GM12892 (cell line): ENCODE measurements around the gene TMEM51.

Experiments
- DNase-seq: peaks from one replicate; pipeline ENCODE4 v3.0.0; 2011; ENCODE audit not compliant: insufficient read length
- FAIRE-seq: peaks from 2 replicates; lab custom pipeline; 2011; peaks lifted over from hg19 to GRCh38; lab: Jason Lieb, UNC
- POLR2A ChIP-seq: IDR thresholded peaks from 2 replicates; pipeline ENCODE4 v1.6.1; 2011; ENCODE audit warnings: low read depth, low read length, control low read depth
- POLR2AphosphoS5 ChIP-seq: IDR thresholded peaks from 2 replicates; pipeline ENCODE4 v1.6.1; 2011; ENCODE audit warnings: low read depth, low read length, control low read depth
- TAF1 ChIP-seq: IDR thresholded peaks from 2 replicates; pipeline ENCODE4 v1.6.1; 2011; ENCODE audit warnings: low read depth, mild to moderate bottlenecking, control low read depth, low read length, borderline replicate concordance

TMEM51 gene

DNA sequence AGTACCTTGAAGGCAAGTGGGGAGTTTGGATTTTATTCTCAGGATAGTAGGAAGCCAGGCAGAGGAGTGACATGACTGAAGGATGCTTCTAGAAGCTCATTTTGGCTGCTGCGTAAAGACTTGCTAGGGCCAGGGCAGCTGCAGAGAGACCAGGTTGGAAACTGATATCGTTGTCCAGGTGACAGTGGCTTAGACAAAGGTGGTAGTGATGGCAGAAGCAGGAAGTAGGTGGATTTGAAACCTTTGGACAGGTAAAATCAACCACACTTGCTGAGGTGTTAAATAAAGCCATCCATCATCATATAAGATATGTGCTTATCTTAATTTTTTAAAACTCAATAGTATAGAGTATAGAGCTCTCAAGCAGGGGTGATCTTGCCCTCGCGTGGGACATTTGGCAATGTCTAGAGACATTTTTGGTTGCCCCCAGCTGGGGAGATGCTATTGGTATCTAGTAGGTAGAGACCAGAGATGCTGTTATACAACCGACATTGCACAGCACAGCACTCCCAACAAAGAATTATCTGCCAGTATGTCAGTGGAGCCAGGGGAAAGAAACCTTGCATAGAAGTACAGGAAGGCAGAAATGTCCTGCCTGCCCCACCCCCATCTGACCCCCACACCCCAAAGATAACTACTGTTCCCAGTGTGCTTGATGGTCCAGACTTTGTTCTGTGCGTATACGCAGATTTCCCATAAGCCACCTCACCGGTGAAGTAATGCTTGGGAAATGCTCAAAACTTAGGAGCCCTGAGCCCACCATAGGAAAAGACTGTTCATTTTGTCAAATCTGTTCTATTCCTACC, 31.1 kb downstream of the TMEM51 start:
- DNase-seq (no peak), FAIRE-seq (no peak)
- TF ChIP-seq POLR2AphosphoS5 (no peak), TAF1 (no peak), POLR2A (no peak)

GRCh38 chr1:15185617-15186016, 32.1 kb downstream of the TMEM51 start:
- no peak for TF ChIP-seq TAF1
- no peak for TF ChIP-seq POLR2A
- TF ChIP-seq POLR2AphosphoS5: no peak
- DNase-seq (no peak), FAIRE-seq (no peak)

GRCh38 chr1:15186073-15186845, 32.7 kb downstream of the TMEM51 start:
- no peak for FAIRE-seq
- no peak for DNase-seq
- no peak for TF ChIP-seq POLR2A

GRCh38 chr1:15186846-15187151, 33.3 kb downstream of the TMEM51 start:
- no peak for TF ChIP-seq POLR2AphosphoS5
- FAIRE-seq (no peak), DNase-seq (no peak)

- FAIRE-seq (no peak), DNase-seq (no peak)
- no peak for TF ChIP-seq POLR2A
- no peak for TF ChIP-seq POLR2AphosphoS5
- TF ChIP-seq TAF1: no peak
These were observed 33.9 kb downstream of the TMEM51 start for GRCh38 chr1:15187175-15188129.

GRCh38 chr1:15188130-15188524, 34.6 kb downstream of the TMEM51 start:
- DNase-seq (no peak), FAIRE-seq (no peak)
- TF ChIP-seq TAF1: no peak

DNA sequence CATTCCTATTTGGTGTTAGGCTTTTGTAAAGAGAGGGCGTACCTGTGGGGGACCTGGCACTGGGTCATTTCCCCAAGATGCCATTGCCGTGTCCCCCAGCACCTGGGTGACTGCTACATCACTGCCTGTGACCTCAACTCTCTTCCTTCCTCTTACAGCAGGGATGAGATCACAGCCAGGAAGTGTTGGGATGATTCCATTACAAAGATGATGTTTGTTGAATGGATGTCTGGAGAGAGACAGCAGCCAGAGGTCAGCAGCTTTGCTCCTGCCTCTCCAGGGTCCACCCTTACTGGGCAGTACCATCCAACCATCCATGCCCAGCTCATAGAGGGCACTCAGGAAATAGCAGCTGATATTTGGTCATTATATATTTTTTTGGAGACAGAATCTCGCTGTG, 35.1 kb downstream of the TMEM51 start:
- TF ChIP-seq TAF1 (no peak), POLR2A (no peak), POLR2AphosphoS5 (no peak)
- DNase-seq (no peak), FAIRE-seq (no peak)

- FAIRE-seq (no peak), DNase-seq (no peak)
- no peak for TF ChIP-seq POLR2A
- no peak for TF ChIP-seq POLR2AphosphoS5
- no peak for TF ChIP-seq TAF1
These were observed 36.3 kb downstream of the TMEM51 start for GRCh38 chr1:15189692-15190370.

- FAIRE-seq (no peak), DNase-seq (no peak)
- no peak for TF ChIP-seq TAF1
- TF ChIP-seq POLR2A: no peak
- TF ChIP-seq POLR2AphosphoS5: no peak
These were observed 37.7 kb downstream of the TMEM51 start for GRCh38 chr1:15191267-15191666.

- DNase-seq: no peak
- no peak for TF ChIP-seq POLR2AphosphoS5
- no peak for TF ChIP-seq TAF1
- TF ChIP-seq POLR2A: no peak
- FAIRE-seq: no peak
These were observed 38.2 kb downstream of the TMEM51 start for GRCh38 chr1:15191770-15192169.
